GM10266 (cell line): ENCODE data around the gene HDAC4.

Experiments used
- DNase-seq: peaks from one replicate; pipeline ENCODE4 v3.0.0; 2012; ENCODE audit errors: extremely low spot score
- CTCF ChIP-seq: IDR thresholded peaks from 2 replicates; pipeline ENCODE4 v1.5.1; 2012; ENCODE audit warnings: mild to moderate bottlenecking, low read depth; ENCODE audit not compliant: control insufficient read depth, insufficient read depth; ENCODE audit errors: missing control alignments

The HDAC4 gene

GRCh38 chr2:239275847-239276831 lies 124.7 kb downstream of the HDAC4 start:
- TF ChIP-seq CTCF: no peak
- no peak for DNase-seq

- peak; percentile 65 for DNase-seq
- TF ChIP-seq CTCF: no peak
Observed at GRCh38 chr2:239275044-239275685, 125.7 kb downstream of the HDAC4 start.

- no peak for DNase-seq
- no peak for TF ChIP-seq CTCF
Observed at GRCh38 chr2:239274391-239275043, 126.3 kb downstream of the HDAC4 start.

GRCh38 chr2:239273280-239274234 lies 127.3 kb downstream of the HDAC4 start:
- TF ChIP-seq CTCF: no peak
- DNase-seq: no peak

- no peak for TF ChIP-seq CTCF
Observed at GRCh38 chr2:239272626-239273025, 128.2 kb downstream of the HDAC4 start.

GRCh38 chr2:239271882-239272281 lies 128.9 kb downstream of the HDAC4 start:
- no peak for TF ChIP-seq CTCF
- no peak for DNase-seq

More at GRCh38 chr2:239272626-239273025, 128.2 kb downstream of the HDAC4 start:
- no peak for DNase-seq
